ENCODE results near the gene B4GALNT4. TPM values are rescaled to one million over a fixed set of nuclear protein-coding genes. Genes with fewer than 3 reads are reported as not detected.

B4GALNT4 gene
- total RNA-seq, 3 donors from 2014 or later (not counting 1 experiment from before 2014, with no cell fraction given), result 0.66 to 1.5 (median 1.5) TPM

DNA sequence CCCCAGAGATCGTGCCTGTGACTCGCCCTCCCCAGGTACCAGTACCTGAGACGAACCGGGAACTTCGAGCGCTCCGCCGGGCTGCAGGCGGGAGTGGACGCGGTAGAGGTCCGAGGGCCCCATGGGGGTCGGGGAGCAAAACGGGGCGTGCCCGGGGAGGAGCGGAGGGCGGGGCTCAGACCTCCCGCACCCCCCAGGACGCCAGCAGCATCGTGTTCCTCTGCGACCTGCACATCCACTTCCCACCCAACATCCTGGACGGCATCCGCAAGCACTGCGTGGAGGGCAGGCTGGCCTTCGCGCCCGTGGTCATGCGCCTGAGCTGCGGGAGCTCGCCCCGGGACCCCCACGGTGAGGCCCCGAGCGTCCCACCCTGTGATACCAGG is 10.8 kb downstream of the B4GALNT4 start:
- H3K27ac ChIP-seq (ENCODE audit: low read length), result no peak overlapping the region
- WGBS (ENCODE audit: insufficient coverage), result 97% methylated on average over 35 of the region's 35 CpGs
- Mint-ChIP-seq H3K4me1 (peaks cover 0 to 12% of the 10 kb centered on the region in 2 donors), H3K27me3 (ENCODE audit: low read depth in 2 of 2) (peaks cover 11 to 17% of the 10 kb centered on the region in 2 donors), H3K9me3 (no peaks in the 10 kb centered on the region), H3K27ac (no peak overlapping the region), H3K36me3 (no peaks in the 10 kb centered on the region), H3K4me3 (no peak overlapping the region)
- H3K4me3 ChIP-seq (ENCODE audit: low read length), result no peak overlapping the region
- H3K36me3 ChIP-seq (ENCODE audit: control insufficient read depth, insufficient read depth, low read length), result no peaks in the 10 kb centered on the region
- no peak for ATAC-seq
- TF ChIP-seq, protein P1, sequence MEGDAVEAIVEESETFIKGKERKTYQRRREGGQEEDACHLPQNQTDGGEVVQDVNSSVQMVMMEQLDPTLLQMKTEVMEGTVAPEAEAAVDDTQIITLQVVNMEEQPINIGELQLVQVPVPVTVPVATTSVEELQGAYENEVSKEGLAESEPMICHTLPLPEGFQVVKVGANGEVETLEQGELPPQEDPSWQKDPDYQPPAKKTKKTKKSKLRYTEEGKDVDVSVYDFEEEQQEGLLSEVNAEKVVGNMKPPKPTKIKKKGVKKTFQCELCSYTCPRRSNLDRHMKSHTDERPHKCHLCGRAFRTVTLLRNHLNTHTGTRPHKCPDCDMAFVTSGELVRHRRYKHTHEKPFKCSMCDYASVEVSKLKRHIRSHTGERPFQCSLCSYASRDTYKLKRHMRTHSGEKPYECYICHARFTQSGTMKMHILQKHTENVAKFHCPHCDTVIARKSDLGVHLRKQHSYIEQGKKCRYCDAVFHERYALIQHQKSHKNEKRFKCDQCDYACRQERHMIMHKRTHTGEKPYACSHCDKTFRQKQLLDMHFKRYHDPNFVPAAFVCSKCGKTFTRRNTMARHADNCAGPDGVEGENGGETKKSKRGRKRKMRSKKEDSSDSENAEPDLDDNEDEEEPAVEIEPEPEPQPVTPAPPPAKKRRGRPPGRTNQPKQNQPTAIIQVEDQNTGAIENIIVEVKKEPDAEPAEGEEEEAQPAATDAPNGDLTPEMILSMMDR (IDR thresholded peaks at IDR 0.05), result no peak
- H3K9me3 ChIP-seq (ENCODE audit: control insufficient read depth, insufficient read depth, low read length), result no peaks in the 10 kb centered on the region
- H3K27me3 ChIP-seq (ENCODE audit: control insufficient read depth, insufficient read depth, low read length), result peaks cover 3% of the 10 kb centered on the region
- intact Hi-C loops (cut with micrococcal nuclease), result no loop called here
- no peaks in the 10 kb centered on the region for H3K4me1 ChIP-seq (ENCODE audit: control insufficient read depth, insufficient read depth, low read length)
- DNase-seq, result no peak

DNA sequence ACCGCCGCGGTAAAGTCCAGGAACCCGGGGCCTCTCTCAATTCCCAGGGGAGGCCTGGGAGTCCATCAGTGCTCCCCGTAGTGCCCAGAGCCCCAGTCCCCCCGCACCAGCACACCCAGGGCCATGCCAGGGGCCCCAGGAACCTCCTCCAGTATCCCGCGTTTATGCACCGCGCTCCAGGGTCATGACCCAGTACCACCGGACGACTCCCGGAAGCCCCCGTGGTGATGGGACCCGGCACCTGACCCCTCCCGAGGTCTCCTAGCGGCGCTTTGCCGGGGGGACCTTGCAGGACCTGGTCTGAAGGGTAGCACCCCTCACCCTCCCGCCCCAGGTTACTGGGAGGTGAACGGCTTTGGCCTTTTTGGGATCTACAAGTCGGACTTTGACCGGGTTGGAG is 11.2 kb downstream of the B4GALNT4 start:
- Mint-ChIP-seq H3K27me3 (ENCODE audit: low read depth in 2 of 2) (peaks cover 11 to 17% of the 10 kb centered on the region in 2 donors), H3K27ac (no peak overlapping the region), H3K36me3 (no peaks in the 10 kb centered on the region), H3K9me3 (no peaks in the 10 kb centered on the region), H3K4me3 (no peak overlapping the region), H3K4me1 (peaks cover 0 to 12% of the 10 kb centered on the region in 2 donors)
- DNase-seq (no peak), ATAC-seq (no peak)
- Histone ChIP-seq H3K4me3 (ENCODE audit: low read length) (no peak overlapping the region), H3K36me3 (ENCODE audit: control insufficient read depth, insufficient read depth, low read length) (no peaks in the 10 kb centered on the region), H3K9me3 (ENCODE audit: control insufficient read depth, insufficient read depth, low read length) (no peaks in the 10 kb centered on the region), H3K27ac (ENCODE audit: low read length) (no peak overlapping the region), H3K27me3 (ENCODE audit: control insufficient read depth, insufficient read depth, low read length) (peaks cover 3% of the 10 kb centered on the region), H3K4me1 (ENCODE audit: control insufficient read depth, insufficient read depth, low read length) (no peaks in the 10 kb centered on the region)
- WGBS (ENCODE audit: insufficient coverage), result 98% methylated on average over 21 of the region's 23 CpGs
- TF ChIP-seq, protein P1 (IDR thresholded peaks at IDR 0.05), result no peak
- intact Hi-C loops (cut with micrococcal nuclease), result no loop called here

DNA sequence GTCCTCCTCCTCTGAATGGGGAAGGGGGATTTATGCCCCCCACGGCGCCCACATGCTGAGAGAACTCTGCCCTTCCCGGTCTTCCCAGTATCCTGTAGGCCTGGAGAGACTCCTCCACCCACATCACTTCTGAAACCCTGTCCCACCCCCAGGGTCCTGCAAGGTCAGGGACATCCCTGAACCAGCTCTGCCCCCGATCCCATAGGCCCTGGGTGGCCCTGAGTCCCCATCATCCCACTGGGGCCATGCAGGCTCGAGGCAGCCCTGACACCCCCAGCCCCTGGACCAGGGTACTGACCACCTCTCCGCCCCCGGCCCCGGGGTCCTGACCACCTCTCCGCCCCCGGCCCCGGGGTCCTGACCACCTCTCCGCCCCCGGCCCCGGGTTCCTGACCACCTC is 11.7 kb downstream of the B4GALNT4 start:
- peaks cover 2% of the 10 kb centered on the region for H3K9me3 ChIP-seq (ENCODE audit: control insufficient read depth, insufficient read depth, low read length)
- peaks cover 3% of the 10 kb centered on the region for H3K27me3 ChIP-seq (ENCODE audit: control insufficient read depth, insufficient read depth, low read length)
- 95% methylated on average over 8 of the region's 14 CpGs for WGBS (ENCODE audit: insufficient coverage)
- Mint-ChIP-seq H3K9me3 (no peaks in the 10 kb centered on the region), H3K27ac (no peak overlapping the region), H3K4me3 (no peak overlapping the region), H3K4me1 (peaks cover 0 to 12% of the 10 kb centered on the region in 2 donors), H3K27me3 (ENCODE audit: low read depth in 2 of 2) (peaks cover 11 to 17% of the 10 kb centered on the region in 2 donors), H3K36me3 (no peaks in the 10 kb centered on the region)
- intact Hi-C loops (cut with micrococcal nuclease), result no loop called here
- peaks cover 2% of the 10 kb centered on the region for H3K4me1 ChIP-seq (ENCODE audit: control insufficient read depth, insufficient read depth, low read length)
- no peak for DNase-seq
- no peak overlapping the region for H3K27ac ChIP-seq (ENCODE audit: low read length)
- H3K4me3 ChIP-seq (ENCODE audit: low read length), result no peak overlapping the region
- no peak for ATAC-seq
- TF ChIP-seq, protein P1 (IDR thresholded peaks at IDR 0.05), result no peak
- no peaks in the 10 kb centered on the region for H3K36me3 ChIP-seq (ENCODE audit: control insufficient read depth, insufficient read depth, low read length)

DNA sequence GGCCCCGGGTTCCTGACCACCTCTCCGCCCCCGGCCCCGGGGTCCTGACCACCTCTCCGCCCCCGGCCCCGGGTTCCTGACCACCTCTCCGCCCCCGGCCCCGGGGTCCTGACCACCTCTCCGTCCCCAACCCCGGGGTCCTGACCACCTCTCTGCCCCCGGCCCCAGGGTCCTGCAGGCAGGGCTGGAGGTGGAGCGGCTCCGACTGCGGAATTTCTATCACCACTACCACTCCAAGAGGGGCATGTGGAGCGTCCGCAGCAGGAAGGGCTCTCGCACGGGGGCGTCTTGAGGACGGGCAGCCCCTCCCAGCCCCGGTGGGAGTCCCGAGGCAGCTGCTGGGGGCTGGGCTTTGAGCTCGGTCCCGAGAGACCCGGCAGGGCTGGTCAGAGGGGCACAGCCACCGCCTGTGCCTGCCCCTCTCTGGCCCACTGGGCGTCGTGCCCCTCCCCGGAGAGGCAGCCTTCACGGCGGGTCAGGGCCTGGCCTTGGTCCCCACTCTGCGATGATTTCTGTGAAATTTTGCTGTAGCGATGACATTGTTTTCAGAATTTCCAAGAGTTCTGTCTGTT is 12.3 kb downstream of the B4GALNT4 start:
- Mint-ChIP-seq H3K27ac (no peak overlapping the region), H3K4me1 (peaks cover 0 to 12% of the 10 kb centered on the region in 2 donors), H3K4me3 (no peak overlapping the region), H3K27me3 (ENCODE audit: low read depth in 2 of 2) (peaks cover 11 to 17% of the 10 kb centered on the region in 2 donors), H3K9me3 (no peaks in the 10 kb centered on the region), H3K36me3 (no peaks in the 10 kb centered on the region)
- DNase-seq (no peak), ATAC-seq (no peak)
- Histone ChIP-seq H3K27ac (ENCODE audit: low read length) (no peak overlapping the region), H3K4me1 (ENCODE audit: control insufficient read depth, insufficient read depth, low read length) (peaks cover 8% of the 10 kb centered on the region), H3K27me3 (ENCODE audit: control insufficient read depth, insufficient read depth, low read length) (peaks cover 3% of the 10 kb centered on the region), H3K36me3 (ENCODE audit: control insufficient read depth, insufficient read depth, low read length) (no peaks in the 10 kb centered on the region), H3K4me3 (ENCODE audit: low read length) (no peak overlapping the region), H3K9me3 (ENCODE audit: control insufficient read depth, insufficient read depth, low read length) (peaks cover 8% of the 10 kb centered on the region)
- intact Hi-C loops (cut with micrococcal nuclease), result no loop called here
- TF ChIP-seq, protein P1 (IDR thresholded peaks at IDR 0.05), result no peak
- WGBS (ENCODE audit: insufficient coverage), result 67% methylated on average over 31 of the region's 35 CpGs
